ENCODE data around the gene DENND5A.
"Not testable (repeated sequence)": the region's sequence is repeated elsewhere in the genome, so short reads cannot be mapped to it uniquely, and the experiment has no call there.

DENND5A gene

DNA sequence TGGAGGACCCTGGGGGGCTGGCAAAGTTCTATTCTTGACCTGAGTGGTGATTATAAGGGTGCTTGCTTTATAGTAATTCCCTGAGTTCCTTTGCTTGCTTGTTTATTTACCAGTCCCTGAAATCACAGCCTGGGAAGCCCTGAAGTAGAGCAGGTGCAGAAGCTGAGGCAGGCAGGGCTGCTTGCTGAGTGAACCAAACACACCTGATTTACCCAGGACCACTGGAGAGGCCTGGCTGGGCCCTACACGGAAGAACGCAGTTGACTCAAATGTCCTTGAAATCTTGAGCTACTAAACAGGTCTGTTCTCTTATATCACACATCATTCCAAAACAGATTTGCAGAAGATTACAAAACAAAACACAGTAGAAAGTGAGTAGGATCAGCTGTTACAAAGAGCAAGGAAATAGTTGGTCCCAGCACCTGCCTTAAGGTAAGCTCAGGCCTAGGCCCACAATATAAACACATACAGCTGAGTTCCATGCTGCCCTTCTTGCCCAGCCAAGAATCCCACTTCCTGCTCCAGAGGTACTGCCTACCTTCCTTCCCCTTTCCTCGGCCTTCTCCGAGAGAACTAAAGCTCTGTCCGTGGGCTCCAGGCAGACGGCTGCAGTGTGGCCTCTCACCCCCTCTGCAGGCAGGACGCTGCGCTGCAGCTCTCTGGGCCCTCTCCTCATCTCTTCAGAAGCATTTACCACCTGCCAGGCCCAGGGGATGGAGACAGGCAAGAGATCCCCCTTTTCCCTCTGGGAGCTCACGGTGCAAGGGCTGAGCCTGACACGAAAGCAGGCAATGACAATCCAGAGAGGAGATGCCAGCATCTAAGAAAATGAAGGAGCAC is 127.6 kb downstream of the DENND5A start:
- peak in 13 of 14 donors; percentile 4 to 85 (median 44) for DNase-seq

DNA sequence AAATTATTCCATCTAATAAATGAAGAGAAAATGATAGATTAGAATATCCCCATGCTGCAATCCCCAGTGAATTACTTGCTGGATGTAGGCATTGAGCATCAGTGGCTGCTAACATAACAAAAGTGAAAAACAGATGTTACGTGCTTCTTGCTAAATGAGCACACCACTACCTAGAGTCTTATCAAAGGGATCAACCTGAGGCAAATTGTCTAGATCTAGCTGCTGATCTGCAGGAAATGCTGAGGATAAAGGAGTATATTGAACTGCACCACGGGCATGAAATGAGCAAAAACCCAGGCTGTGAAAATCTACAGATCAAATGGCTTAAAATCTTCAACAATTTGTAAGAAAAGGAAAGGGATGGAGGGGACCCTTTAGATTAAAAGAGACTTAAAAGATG is 128.4 kb downstream of the DENND5A start:
- DNase-seq, result no peak

GRCh38 chr11:9133956-9134355 is 131.2 kb downstream of the DENND5A start:
- no peak for DNase-seq

GRCh38 chr11:9132203-9132878 is 132.8 kb downstream of the DENND5A start:
- no peak for DNase-seq

DNA sequence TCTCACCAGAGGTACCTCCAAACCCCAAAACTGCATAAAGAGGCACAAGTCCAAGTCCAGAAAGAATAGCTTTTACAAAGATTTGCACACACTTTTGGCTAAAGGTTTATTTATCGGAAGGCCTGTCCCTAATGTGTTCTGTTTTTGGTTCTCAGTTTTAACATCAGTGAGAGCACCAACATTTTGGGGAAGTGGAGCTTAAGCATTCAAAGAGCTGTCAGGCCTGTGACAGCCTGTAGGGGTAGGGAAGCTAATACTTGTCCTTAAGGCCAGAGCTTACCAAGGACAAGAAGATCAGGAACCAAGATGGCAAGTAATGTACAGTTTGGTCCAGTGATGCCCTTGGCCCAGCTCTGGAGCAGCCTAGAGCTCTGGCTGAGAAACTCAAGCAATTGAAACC is 134.9 kb downstream of the DENND5A start:
- no peak for DNase-seq

GRCh38 chr11:9126636-9127035 is 138.5 kb downstream of the DENND5A start:
- DNase-seq, result no peak

GRCh38 chr11:9125185-9125886 is 139.8 kb downstream of the DENND5A start:
- no peak for DNase-seq

DNA sequence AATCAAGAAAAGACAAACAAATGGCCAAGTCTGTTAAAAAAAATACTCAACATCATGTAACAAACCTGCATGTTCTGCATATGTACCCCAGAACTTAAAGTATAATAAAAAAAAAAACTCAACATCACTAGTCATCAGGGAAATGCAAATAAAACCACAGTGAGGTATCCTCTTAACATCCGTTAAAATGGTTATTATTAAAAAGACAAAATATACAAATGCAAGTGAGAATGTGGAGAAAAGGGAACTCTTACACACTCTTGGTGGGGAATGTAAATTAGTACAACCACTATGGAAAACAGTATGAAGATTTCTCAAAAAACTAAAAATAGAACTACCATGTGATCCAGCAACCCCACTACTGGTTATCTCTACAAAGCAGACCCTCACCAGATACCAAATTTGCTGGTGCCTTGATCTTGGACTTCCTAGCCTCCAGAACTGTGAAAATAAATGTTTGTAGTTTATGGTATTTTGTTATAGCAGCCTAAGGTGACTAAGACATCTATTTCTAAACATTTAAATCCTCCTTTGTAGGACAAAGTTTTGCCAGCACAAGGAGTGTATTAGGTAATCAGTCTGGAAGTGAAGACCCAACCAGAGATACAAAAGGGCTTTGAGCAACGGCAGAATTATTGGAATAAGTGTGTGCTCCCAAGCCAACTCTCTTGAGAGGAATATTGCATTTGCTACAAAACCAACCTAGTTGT is 141.4 kb downstream of the DENND5A start:
- DNase-seq, result no peak

DNA sequence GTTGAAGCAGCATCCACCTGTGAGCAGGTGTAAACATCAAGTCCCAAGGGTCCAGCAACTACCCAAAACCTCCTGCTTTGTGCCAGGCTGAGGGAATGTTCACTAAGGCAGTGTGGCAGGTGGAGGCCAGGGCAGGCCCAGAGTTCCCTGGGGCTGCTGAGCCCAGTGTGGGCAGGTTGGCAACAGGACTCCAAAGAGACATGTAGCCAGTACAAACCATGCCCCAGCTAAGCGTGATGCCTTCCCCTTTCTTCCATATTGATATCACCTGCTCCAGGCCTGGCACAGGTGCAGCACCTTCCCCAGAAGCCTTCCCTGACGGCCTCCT is 143.7 kb downstream of the DENND5A start:
- no peak for DNase-seq

- DNase-seq, result no peak
Measured at GRCh38 chr11:9120664-9121468, 144.3 kb downstream of the DENND5A start.

- DNase-seq, result no peak
Measured at GRCh38 chr11:9118277-9118676, 146.9 kb downstream of the DENND5A start.

- DNase-seq, result no peak
Measured at GRCh38 chr11:9112075-9112474, 153.1 kb downstream of the DENND5A start.

DNA sequence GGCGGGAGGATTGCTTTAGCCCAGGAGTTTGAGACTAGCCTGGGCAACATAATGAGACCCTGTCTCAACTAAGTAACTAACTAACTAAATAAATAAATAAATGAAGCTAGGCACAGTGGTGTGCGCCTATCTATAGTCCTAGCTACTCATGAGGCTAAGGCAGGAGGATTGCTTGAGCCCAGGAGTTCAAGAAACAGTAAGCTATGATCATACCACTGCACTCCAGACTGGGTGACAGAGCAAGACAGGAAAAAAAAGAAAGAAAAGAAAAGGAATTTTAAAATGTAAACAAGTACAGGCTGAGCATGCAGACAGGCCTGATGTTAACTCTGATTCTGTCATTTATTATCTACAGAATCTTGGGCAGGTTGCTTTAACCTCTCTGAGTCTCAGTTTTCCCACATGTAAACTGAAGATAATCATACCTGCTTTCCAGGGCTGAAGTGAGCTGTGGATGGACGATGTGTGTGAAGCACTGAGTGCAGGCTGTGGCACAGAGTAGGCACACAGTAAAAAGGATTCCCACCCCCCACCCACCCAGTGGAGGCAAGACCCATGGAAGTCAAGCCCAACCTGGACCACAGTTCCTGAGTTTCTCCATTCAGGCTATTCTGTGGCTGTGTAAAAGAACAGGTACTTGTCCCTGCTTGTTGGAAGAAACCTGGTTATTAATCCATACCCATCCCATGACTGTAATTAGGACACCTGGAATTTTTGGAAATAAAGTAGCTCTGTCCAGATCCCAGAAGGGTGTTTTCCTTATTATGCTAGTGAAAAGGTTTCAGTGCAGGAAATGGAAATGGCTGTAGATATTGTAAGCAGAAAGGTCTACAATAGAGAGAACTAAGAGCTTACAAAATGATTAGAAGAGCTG is 155.1 kb downstream of the DENND5A start:
- no peak for DNase-seq

GRCh38 chr11:9104580-9104979 is 160.6 kb downstream of the DENND5A start:
- DNase-seq, result no peak

DNA sequence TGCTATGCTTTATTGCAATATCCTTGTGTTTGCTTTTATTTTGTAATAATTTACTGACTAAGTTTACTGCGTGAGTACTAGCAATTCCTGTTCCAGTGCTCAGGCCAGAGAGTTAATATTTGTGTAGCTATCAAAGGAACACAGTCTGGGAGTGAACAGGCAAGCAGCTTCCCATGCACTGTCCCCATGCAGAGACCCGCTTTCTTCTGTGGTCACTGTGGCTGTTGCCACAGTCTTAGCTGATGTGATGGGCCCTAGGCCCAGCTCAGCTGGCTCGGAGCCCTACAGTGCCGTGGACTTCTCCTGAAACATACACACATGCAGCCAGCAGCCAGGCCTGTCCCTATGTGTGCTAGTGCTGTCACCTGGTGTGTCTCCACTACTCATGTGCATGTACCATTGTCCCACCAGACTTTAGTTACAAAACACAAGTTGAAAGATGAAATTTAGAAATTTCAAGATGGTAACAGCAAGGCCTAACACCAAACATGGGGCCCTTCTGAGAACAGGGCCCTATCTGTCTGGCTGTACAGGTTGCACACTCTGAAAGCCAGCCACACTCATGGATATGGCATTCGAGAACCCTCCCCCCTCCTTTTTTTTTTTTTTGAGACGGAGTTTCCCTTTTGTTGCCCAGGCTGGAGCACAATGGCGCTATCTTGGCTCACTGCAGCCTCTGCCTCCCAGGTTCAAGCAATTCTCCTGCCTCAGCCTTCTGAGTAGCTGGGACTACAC is 161.4 kb downstream of the DENND5A start:
- DNase-seq, result no peak

GRCh38 chr11:9099617-9100016 is 165.5 kb downstream of the DENND5A start:
- no peak for DNase-seq

DNA sequence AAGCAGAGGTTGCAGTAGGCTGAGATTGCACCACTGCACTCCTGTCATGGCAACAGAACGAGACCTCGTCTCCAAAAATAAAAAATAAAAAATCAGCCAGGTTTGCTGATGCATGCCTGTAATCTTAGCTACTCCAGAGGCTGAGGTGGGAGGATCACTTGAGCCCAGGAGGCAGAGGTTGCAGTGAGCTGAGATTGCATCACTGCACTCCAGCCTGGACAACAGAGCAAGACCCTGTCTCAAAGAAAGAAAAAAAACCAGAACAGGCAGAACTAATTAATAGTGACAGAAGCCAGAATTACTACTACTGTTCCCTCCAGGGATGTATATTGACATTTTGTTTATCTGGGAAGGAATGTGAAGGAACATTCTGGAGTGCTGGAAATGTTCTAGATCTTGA is 166.7 kb downstream of the DENND5A start:
- not testable (repeated sequence) for DNase-seq

DNA sequence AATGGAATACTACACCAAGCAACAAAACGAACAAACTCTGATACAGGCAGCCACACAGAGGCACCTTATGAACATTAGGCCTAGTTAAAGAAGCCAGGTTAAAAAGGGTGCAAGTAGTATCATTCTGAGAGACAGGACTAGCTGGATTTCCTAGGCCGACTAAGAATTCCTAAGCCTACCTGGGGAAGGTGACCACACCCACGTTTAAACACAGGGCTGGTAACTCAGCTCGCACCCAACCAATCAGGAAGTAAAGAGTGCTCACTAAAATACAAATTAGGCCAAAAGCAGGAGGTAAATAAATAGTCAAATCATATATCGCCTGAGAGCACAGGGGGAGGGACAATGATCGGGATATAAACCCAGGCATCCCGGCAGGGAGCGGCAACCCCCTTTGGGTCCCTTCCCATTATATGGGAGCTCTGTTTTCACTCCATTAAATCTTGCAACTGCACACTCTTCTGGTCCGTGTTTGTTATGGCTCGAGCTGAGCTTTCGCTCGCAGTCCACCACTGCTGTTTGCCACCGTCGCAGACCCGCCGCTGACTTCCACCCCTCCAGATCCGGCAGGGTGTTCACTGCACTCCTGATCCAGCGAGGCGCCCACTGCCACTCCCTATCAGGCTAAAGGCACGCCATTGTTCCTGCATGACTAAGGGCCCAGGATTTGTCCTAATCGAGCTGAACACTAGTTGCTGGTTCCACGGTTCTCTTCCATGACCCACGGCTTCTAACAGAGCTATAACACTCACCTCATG is 167.8 kb downstream of the DENND5A start:
- not testable (repeated sequence) for DNase-seq

DNA sequence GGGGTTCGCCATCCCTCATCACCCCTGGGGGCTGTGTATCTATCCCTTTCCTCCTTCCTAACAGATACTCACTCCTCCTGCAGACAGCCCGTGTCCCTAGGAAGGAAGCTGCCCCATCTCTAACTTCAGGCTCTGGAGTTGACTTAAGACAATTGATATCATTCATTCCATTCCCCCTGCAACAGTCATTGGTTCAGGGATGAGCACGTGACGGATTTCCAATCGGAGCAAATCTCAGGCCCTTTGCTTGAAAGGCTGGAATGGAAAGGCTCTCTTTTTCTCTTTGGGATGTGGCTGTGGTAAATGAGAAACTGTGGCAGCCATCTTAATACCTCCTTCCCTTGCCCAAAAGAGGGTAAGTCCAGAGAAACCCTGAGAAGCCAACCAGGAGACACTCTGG is 168.7 kb downstream of the DENND5A start:
- DNase-seq, result no peak

Measured in C1 segment of cervical spinal cord (tissue), 14 donors.